SW480 (cell line): ENCODE measurements around the gene SLC66A3.

Source experiments
- DNase-seq: peaks from one replicate; pipeline ENCODE4 v3.0.0-alpha.2; 2016; ENCODE audit warnings: low spot score

Gene SLC66A3

GRCh38 chr2:11155381-11156035 is at the start of gene SLC66A3:
Gene SLC66A3 (plus strand): TSS chr2:11155467. CDS start chr2:11155547, 80 bp downstream.
- DNase-seq = peak; percentile 91

GRCh38 chr2:11109002-11109401 is 46.3 kb upstream of the SLC66A3 start:
- no peak for DNase-seq

GRCh38 chr2:11112870-11113428 is 42.3 kb upstream of the SLC66A3 start:
- DNase-seq = no peak

GRCh38 chr2:11117776-11118175 is 37.5 kb upstream of the SLC66A3 start:
- DNase-seq = no peak

GRCh38 chr2:11118761-11119160 is 36.5 kb upstream of the SLC66A3 start:
- DNase-seq = no peak

GRCh38 chr2:11121099-11121822 is 34.0 kb upstream of the SLC66A3 start:
- DNase-seq = no peak

- DNase-seq = no peak
Measured at GRCh38 chr2:11121823-11122155, 33.5 kb upstream of the SLC66A3 start.

GRCh38 chr2:11122380-11122779 is 32.9 kb upstream of the SLC66A3 start:
- DNase-seq = peak; percentile 22

GRCh38 chr2:11123001-11123809 is 32.1 kb upstream of the SLC66A3 start:
- no peak for DNase-seq

GRCh38 chr2:11123856-11124759 is 31.2 kb upstream of the SLC66A3 start:
- DNase-seq = peak; percentile 78

- no peak for DNase-seq
Measured at GRCh38 chr2:11124760-11125068, 30.6 kb upstream of the SLC66A3 start.

GRCh38 chr2:11127761-11128160 is 27.5 kb upstream of the SLC66A3 start:
- DNase-seq = no peak

GRCh38 chr2:11128243-11128951 is 26.9 kb upstream of the SLC66A3 start:
- DNase-seq = no peak

- peak; percentile 82 for DNase-seq
Measured at GRCh38 chr2:11129598-11130449, 25.4 kb upstream of the SLC66A3 start.

- no peak for DNase-seq
Measured at GRCh38 chr2:11131166-11131920, 23.9 kb upstream of the SLC66A3 start.

- no peak for DNase-seq
Measured at GRCh38 chr2:11132036-11132671, 23.1 kb upstream of the SLC66A3 start.

- no peak for DNase-seq
Measured at GRCh38 chr2:11133238-11133935, 21.9 kb upstream of the SLC66A3 start.

- no peak for DNase-seq
Measured at GRCh38 chr2:11133936-11134320, 21.3 kb upstream of the SLC66A3 start.
